Posterior vena cava (tissue), 2 donors: ENCODE results near the gene GCH1. TPM values are rescaled to one million over a fixed set of nuclear protein-coding genes. Genes with fewer than 3 reads are reported as not detected.
"Not testable (repeated sequence)": the region's sequence is repeated elsewhere in the genome, so short reads cannot be mapped to it uniquely, and the experiment has no call there.

Experiments
- DNase-seq: peaks from one replicate; pipeline ENCODE4 v3.0.0-alpha.2; 2020; ENCODE audit warnings: low spot score
- intact Hi-C, 2 donors: fragments of 100-400 bp; cut with DNase I; formaldehyde crosslinking; loops; one replicate each; pipeline versions ENCODE4 v1.14.1 to v1.14.2; 2022 to 2023
- long read RNA-seq, 2 donors: library from polyadenylated mRNA; unstranded; transcript quantifications; one replicate each; pipeline ENCODE4 v2.0.0, GENCODE V29; 2020 to 2021
- total RNA-seq, 2 donors: library from RNA; stranded (reverse); fragmentation: NEBNext Ultra II Directional; extraction: Animal tissue kit (Norgen Biotek cat#: 25700); gene quantifications; one replicate each; pipeline ENCODE4 v1.2.1, GENCODE V29; 2021
- donor health status: DM: yes; HTN: yes; CAD: no.
- donor health status: DM: yes; HTN: yes; CAD: no.

GCH1 gene, protein sequence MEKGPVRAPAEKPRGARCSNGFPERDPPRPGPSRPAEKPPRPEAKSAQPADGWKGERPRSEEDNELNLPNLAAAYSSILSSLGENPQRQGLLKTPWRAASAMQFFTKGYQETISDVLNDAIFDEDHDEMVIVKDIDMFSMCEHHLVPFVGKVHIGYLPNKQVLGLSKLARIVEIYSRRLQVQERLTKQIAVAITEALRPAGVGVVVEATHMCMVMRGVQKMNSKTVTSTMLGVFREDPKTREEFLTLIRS
- 1 to 10 TPM; 6.9 to 9.3 TPM for total RNA-seq
- long read RNA-seq, donor 1, partial matches to known transcripts: 0 of 3 reads
- long read RNA-seq, donor 1, other reads (novel, unspliced or antisense): 3 of 3 reads
- long read RNA-seq, donor 2, partial matches to known transcripts: 0 of 1 reads
- long read RNA-seq, donor 2, other reads (novel, unspliced or antisense): 1 of 1 reads

DNA sequence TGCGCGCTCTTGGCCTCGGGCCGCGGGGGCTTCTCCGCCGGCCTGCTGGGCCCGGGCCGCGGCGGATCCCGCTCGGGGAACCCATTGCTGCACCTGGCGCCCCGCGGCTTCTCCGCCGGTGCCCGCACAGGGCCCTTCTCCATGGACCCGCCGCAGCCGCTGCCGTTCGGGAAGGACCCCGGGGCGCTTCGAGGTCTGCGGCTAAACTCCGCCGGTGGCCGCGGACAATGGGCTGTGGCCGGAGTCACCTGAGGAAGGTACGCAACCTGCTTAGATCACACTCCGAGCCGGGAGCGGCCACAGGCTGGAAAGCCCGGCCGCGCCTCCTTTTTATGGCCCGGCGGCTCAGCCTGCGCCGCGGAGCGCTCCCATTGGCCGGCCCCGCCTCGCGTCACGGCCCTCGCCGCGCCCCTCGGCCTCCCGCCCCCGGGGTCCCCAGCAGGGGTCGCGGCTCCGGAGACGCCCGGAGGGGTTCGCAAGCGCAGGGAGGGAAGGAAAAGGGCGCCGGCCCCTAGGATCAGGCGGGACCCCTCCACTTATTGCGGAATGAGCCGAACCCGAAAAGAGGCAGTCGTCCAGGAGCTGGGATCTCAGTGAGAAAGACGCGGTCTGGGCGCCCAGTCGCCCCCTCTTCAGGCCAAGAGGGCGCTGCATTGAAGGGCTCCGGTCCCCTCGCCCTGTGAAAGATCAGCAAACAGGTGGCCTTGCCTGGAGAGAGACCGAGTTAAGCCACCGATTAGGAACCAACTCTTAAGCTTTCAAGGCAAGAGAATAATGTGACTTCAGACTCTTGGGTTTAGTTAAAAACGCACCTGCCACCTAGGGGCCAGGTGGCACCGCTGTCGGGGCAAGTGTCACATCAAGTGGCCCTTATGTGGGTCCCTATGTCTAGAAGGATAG lies at the start of gene GCH1:
Gene GCH1 (minus strand): TSS at position 306 of the 900 bp plus-strand sequence. CDS start 163 bp downstream, at position 143.
- intact Hi-C loops: no loop called here
- peak; percentile 86 for DNase-seq

DNA sequence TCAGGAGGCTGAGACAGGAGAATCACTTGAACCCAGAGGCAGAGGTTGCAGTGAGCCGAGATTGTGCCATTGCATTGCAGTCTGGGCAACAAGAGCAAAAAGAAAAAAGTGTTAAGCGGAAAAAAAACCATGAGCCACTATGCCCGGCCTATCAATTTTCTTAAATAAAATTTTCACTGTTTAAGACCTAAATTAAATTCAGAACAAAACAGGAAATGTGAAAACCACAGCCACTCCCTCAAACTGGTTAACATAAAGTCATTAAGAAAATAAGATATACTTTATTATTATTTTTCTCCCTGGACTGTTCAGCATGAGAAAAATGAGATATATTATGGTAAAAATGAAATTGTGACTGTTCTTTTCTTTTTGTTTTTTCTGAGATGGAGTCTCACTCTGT lies 44.6 kb upstream of the GCH1 start:
- intact Hi-C loops: no loop called here
- DNase-seq: no peak

DNA sequence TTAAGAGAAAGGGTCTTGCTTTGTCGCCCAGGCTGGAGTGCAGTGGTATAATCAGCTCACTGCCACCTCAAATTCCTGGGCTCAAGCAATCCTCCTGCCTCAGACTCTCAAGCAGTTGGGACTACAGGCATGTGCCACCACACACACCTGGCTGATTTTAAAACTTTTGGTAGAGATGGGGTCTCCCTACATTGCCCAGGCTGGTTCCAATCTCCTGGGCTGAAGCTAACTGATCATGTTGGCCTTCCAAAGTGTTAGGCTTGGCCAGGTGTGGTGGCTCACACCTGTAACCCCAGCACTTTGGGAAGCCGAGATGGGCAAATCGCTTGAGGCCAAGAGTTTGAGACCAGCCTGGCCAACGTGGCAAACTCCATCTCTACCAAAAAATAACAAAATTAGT lies 43.9 kb upstream of the GCH1 start:
- intact Hi-C loops: no loop called here
- no peak for DNase-seq

DNA sequence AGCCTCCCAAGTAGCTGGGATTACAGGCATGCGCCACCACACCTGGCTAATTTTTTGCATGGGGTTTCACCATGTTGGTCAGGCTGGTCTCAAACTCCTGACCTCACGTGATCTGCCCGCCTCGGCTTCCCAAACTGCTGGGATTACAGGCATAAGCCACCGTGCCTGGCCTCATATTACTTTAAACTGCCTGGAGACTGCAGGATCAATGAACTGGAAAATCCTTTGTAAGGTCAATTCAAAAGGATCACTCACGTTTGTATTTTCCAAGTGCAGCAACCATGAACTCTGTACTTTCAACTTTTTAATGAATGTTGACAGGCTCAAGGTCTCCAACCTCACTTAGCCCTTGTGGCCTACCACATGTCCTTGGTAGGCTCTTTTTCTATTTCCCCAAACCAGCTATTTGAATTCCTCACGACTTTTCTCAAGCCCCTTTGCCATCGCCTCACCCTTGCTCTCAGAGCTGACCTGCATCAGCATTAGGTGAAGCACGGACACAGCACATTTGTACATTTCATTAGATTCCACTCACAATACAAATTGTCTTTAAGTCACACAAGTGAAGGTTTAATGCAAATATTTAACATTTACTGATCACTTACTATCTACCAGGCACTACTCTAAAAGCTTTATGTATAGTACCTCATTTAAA lies 42.2 kb upstream of the GCH1 start:
- intact Hi-C loops: no loop called here

DNA sequence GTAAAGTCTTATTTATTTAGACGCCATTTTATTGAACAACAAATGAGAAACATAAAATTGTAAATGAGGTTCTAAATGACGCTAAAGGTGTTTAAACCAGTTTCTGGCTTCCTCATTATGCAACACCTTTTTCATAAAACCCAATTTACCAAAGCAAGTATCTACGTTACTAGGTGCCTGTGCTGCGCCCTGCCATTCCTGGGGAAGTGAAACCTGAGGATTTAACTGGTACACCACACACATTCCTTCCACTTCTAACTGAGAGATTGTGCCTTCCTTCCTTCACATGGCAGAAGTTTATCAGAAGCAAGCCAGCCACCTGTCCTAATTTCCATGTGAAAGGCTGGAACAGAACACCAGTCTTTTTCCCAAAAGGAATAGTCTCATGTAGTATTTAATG lies 40.3 kb upstream of the GCH1 start:
- intact Hi-C loops: no loop called here
- DNase-seq: no peak

More for the DNA sequence above, 42.2 kb upstream of the GCH1 start:
- no peak for DNase-seq

DNA sequence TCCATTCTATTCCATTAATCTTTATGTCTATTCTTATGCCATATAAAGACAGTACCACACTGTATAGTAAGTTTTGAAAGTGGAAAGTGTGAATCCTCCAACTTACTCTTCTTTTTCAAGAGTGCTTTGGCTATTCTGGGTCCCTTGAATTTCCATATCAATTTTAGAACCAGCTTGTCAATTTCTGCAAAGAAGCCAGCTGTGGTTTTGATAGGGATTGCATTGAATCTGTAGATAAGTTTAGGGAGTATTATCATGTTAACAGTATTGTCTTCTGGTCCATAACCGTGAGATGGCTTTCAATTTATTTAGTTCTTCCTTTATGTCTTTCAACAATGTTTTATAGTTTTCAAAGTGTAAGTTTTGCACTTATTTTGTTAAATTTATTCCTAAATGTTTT lies 34.2 kb upstream of the GCH1 start:
- DNase-seq: no peak
- intact Hi-C loops: no loop called here

DNA sequence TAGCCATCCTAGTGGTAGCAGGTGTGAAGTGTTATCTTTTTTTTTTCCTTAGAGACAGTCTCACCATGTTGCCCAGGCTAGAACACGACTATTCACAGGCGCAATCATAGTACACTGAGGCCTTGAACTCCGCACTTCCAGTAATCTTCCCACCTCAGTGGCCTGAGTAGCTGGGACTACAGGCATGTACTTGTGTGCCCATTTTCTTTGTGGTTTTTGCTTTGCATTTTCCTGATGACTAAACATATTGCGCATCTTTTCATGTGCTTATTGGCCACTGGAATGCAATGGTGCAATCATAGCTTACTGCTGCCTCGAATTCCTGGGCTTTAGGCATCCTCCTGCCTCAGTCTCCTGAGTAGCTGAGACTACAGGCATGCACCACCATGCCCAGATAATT lies 33.3 kb upstream of the GCH1 start:
- intact Hi-C loops: no loop called here
- DNase-seq: no peak

DNA sequence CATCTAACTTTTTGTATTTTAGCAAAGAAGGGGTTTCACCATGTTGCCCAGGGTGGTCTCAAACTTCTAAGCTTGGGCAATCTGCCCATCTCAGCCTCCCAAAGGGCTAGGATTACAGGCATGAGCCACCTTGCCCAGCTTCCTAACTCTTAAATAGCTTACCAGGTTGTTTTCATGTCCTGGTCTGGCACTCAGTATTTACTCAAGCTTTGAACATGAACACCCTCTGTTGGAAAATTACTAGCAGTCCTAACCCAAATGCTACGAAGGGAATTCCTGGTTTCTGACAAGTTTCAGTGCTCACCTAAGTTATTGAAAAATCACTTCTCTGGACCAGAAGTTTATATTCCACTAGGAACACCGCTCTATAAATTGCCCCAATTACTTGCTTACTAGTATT lies 32.5 kb upstream of the GCH1 start:
- DNase-seq: no peak
- intact Hi-C loops: no loop called here

DNA sequence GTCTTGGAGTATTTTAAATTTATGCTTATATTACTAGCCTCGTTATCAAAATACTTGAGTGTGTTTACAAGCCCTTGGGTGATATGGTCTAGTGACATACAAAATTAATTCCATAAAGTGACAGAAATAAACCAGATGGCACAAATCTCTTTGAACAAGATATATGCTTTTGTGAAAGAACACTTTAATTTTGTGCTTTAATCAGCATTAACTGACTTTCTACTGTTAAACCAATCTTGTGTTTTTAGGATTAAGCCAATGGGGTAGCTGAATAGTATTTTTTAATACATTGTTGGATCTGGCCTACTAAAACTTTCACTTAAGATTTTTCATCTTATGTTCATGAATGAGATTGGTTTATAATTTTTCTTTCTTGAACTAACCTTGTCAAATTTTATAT lies 30.4 kb upstream of the GCH1 start:
- DNase-seq: no peak
- intact Hi-C loops: no loop called here

DNA sequence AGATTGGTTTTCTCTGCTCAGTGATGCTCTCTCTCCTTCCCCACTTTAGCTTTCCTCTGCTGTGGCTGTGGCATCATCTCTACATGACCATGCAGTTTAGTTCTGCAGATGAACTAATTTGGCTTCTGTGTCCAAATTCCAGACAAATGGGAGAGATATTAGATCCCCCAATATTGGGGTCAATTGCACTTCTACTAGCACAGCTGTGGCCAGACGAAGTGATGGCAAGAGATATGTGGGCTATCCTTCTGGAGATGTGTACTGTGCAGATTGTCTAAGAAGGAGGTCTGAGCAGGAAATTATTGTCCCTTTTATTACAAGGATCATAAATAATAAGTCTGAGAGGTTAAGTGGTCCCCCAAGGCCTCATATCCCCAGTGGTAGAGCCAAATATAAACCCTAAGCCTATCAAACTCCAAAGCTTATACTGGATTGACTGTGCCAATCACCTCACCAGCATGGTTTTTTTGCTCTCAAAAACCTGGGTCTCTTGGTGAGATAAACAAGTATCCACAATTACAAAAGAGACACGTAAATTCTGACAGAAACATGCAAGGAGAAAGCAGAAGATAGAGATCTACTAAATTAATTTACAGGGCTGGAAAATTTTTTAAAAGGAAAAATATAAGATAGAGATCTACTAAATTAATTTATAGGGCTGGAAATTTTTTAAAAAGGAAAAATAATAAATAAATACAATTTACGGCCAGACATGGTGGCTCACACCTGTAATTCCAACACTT lies 29.1 kb upstream of the GCH1 start:
- intact Hi-C loops: no loop called here
- DNase-seq: no peak

DNA sequence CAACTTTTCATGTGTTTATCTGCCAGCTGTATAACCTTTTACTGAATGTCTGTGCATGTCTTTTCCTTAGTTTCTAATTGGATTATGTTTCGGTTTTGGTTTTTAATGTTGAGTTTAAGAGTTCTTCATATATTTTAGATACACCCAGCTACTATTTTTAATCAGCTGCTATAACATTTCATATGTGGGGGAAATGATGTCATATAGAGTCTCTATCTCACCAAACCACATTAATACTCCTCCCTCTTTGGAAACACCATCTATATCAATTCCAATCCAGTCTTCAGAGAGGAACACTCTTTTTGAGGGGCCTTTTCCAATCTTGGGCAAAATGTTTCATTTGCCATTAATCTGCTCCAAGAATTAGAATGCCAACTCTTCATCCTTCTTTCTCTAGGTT lies 28.5 kb upstream of the GCH1 start:
- intact Hi-C loops: no loop called here
- DNase-seq: no peak

DNA sequence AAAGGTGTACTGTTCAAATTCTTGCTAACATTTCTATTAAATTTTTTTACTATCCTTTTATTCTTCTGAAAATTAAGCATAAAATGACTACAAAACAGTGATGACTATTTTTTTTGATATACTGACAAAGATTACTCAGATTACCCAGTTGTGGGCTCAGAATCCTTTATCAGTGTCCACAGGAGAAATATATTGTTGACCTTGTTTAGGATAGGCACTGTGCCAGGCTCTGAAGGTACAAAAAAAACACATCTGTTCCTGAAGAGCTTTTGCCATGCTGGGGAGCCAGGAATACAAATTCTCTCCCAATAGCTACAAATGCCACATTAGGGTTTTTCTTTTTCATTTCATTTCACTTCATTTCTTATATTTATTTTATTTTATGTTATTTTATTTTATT lies 26.9 kb upstream of the GCH1 start:
- intact Hi-C loops: no loop called here
- no peak for DNase-seq

DNA sequence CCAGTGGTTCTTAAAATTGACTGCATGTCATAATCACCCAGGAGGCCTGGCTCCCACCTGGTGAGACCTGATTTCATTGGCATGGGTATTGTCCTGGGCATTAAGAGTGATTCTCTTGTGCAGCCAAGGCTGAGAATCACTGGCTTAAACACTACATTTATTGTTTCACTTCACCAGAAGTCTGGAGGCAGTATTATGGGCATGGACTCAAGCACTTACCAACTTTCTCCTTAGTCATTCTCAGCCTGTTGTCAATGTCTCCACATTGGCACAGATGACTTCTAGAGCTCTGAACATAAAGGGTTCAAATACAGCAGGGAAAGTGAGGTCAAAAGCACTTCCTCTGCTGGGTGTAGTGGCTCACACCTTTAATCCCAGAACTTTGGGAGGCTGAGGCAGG lies 25.6 kb upstream of the GCH1 start:
- DNase-seq: no peak

DNA sequence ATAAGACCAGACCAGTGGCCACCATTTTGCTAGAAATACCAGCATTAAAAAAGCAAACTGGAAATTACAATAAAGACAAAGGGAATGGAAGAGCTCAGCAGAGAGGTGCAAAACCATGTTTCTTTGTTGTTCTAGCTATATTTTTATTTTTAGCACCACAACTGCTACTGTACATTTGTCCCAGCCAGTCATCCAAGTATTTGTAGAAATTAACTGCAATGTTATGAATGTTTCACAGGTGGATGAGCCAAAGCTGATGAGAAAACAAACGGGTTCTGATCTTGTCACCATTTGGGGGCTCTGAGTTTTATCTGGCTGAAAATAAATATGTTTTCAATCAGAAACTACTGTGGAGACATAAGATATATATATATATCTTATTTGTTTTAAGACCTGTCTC lies 24.9 kb upstream of the GCH1 start:
- intact Hi-C loops: no loop called here
- no peak for DNase-seq

More for the DNA sequence above, 25.6 kb upstream of the GCH1 start:
- intact Hi-C loops: no loop called here

DNA sequence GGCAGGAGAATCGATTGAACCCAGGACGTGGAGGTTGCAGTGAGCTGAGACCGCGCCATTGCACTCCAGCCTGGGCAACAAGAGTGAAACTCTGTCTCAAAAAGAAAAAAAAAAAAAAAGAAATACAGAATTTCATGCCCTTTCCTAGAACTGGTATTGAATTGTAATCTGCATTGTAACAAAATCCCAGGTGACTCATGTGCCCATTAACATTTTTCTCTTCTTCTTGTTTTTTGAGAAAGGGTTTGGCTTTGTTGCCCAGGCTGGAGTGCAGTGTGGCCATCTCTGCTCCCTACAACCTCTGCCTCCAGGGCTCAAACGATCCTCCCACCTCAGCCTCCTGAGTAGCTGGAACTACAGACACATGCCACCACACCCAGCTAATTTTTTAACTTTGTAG lies 23.9 kb upstream of the GCH1 start:
- intact Hi-C loops, DNase-seq: not testable (repeated sequence)

DNA sequence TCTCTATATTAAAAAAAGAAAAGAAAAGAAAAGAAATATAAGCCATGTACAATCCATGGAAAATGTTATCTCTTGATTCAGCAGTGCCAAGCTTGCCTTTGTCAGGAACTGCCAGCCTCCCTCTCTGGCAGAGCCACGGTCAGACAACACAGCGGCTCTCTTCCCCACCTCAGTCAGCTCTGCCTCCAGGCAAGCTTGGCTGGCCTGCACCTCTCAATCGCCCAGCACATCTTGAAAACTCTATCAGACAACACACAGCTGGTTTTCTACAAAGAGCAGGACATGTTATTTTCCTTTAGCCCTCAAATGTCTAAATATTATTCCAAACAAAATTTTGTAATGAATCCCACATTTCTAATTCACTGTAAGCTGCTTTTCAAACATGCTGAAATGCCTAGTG lies 20.0 kb upstream of the GCH1 start:
- DNase-seq: no peak
- intact Hi-C loops: no loop called here

DNA sequence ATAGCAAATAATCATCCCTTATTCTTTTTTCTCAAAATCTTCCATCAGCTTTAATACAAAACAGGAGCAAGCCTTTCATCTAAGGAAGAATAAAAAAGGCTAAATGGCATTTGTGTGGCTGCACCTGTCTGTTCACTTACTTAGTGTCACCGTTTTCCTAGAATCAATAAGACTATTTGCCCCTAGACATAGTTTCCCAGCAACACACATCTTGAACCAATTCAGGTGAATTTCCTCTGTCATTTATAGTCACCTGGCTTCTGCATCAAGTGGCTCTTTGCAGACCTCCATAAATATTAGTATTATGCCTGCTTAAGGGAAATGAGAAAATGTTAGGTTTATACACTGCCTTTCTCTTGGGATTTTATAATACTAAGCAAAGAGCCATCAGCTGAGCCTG lies 17.4 kb upstream of the GCH1 start:
- no peak for DNase-seq
- intact Hi-C loops: no loop called here

DNA sequence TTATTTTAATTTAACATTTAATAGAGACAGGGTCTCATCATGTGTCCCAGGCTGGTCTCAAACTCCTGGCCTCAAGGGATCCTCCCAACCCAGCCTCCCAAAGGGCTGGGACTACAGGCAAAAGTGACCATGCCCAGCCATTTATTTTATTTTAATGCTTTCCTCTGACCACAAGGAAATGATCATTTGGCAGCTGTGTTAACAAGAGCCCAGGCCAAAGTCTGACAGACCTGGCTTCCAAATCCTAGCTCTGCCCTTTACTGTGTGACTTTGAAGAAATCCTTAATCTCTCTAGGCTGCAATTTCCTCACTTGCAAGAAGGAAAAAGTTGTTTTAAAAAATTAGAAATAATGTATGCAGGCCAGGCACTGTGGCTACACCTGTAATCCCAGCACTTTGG lies 16.7 kb upstream of the GCH1 start:
- intact Hi-C loops: no loop called here
- no peak for DNase-seq

DNA sequence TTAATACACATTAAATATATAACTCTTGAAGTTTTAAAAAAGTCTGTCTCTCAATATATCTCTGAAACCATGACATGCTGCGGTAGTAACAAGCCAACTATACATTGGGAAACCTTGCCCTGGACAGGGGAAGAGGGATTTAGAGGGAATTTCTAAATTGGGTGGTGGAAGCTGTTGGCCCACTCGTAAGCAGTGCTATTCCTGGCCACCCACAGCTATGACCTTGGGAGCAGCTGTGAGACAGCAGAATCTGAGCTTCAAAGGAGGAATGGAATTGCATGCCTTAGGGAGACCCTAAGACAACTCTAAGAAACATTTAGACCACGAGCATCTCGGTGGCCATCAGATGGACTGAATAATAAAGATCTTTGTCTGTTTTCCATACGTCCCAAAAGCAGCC lies 15.8 kb upstream of the GCH1 start:
- intact Hi-C loops: no loop called here

More for the DNA sequence above, 15.8 kb upstream of the GCH1 start:
- no peak for DNase-seq
